Aorta (tissue), 5 donors: Measurements from ENCODE around the gene SLC29A3. TPM values are rescaled to one million over a fixed set of nuclear protein-coding genes. Genes with fewer than 3 reads are reported as not detected.

Experiments used
- ATAC-seq: fragments of 200-7000 bp; cut with Tn5 transposase; one replicate; pipeline ENCODE4 v1.9.1; 2022; ENCODE audit warnings: moderate library complexity; ENCODE audit not compliant: low FRiP score
- DNase-seq, 2 donors: peaks; one replicate each; pipeline ENCODE4 v3.0.0-alpha.2; 2020
- H3K27ac ChIP-seq, 2 donors: one replicate each; pipeline ENCODE4 v1.5.1; 2013; ENCODE audit warnings: low read length in 2 of 2, mild to moderate bottlenecking in 2 of 2, moderate library complexity in 2 of 2, control low read depth in 1 of 2, inconsistent platforms in 1 of 2, low read depth in 1 of 2
- H3K27me3 ChIP-seq, 2 donors: one replicate each; pipeline ENCODE4 v1.6.1; 2013; ENCODE audit warnings: control low read depth in 1 of 2, low read length in 1 of 2, mild to moderate bottlenecking in 1 of 2, moderate library complexity in 1 of 2; ENCODE audit not compliant: insufficient read depth in 2 of 2, control insufficient read depth in 1 of 2
- H3K36me3 ChIP-seq, 2 donors: one replicate each; pipeline ENCODE4 v1.6.1; 2013; ENCODE audit warnings: control low read depth in 1 of 2, low read length in 1 of 2, mild to moderate bottlenecking in 1 of 2; ENCODE audit not compliant: insufficient read depth in 2 of 2, control insufficient read depth in 1 of 2
- H3K4me1 ChIP-seq, 2 donors: one replicate each; pipeline ENCODE4 v1.6.1; 2013; ENCODE audit warnings: low read length in 2 of 2, control low read depth in 1 of 2, mild to moderate bottlenecking in 1 of 2, moderate library complexity in 1 of 2; ENCODE audit not compliant: insufficient read depth in 2 of 2, control insufficient read depth in 1 of 2
- H3K4me3 ChIP-seq, 2 donors: one replicate each; pipeline ENCODE4 v1.5.1; 2013; ENCODE audit warnings: low read length in 2 of 2, control low read depth in 1 of 2, mild to moderate bottlenecking in 1 of 2
- H3K9me3 ChIP-seq: one replicate; pipeline ENCODE4 v1.6.1; 2013; ENCODE audit warnings: mild to moderate bottlenecking, low read length; ENCODE audit not compliant: control insufficient read depth
- WGBS, 2 donors: extraction: QIAGEN DNeasy Blood & Tissue Kit; methylation state at CpG; one replicate each; pipeline ENCODE4 v1.1.7; 2013; 5-methylcytosine and 5-hydroxymethylcytosine counted together
- intact Hi-C, 2 donors: fragments of 100-400 bp; cut with DNase I; formaldehyde crosslinking; loops; one replicate each; pipeline versions ENCODE4 v1.14.2 to v1.15.0; 2022
- polyA plus RNA-seq, 2 donors: library from polyadenylated mRNA; stranded (reverse); fragments of 200-250 nt; gene quantifications; one replicate each; pipeline ENCODE4 v1.2.3, GENCODE V29; 2013
- total RNA-seq, 2 donors: library from RNA; stranded (reverse); fragmentation: NEBNext Ultra II Directional; extraction: Animal tissue kit (Norgen Biotek cat#: 25700); gene quantifications; one replicate each; pipeline ENCODE4 v1.2.1, GENCODE V29; 2021
- donor health status: healthy with polysubstance abuse.
- donor health status: Bipolar disorder and iron deficiency.
- donor health status: DM: no; HTN: no; CAD: no.
- donor health status: DM: no; HTN: no; CAD: no.
- donor health status: DM: yes; HTN: yes; CAD: no.

Gene SLC29A3
- total and polyA plus RNA-seq, 4 donors, result 2.4 to 8.8 (median 4.4) TPM

DNA sequence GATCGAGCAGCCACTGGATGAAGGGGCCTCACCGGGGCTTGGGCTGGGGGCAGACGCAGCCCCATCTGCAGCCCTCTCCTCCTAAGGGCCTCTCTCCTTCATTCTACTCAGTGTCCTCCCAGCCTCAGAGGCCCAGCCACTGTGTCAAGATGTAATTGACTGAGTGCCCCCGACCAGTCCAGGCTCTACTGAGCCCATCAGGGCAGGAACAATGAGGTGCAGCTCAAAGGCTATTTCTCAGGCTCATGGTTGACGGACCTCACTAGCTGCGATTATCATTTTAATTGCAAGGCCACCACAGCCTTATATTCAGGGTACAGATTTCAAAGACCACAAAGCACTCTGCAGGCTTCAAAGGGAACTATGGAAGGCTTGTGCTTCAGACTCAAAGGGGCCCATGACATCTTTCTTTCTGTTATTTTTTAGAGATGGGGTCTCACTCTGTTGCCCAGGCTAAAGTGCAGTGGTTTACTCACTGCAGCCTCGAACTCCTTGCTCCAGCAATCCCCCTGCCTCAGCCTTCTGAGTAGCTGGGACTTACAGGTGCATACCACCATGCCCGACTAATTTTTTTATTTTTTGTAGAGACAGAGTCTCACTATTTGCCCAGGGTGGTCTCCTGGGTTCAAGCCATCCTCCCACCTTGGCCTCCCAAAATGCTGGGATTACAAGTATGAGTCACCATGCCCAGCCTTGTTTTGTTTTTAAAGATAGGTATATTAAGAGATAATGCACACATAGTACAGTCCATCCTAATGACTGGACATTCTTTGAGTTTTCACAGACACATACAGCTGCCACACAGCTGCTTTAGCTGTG, 23.7 kb downstream of the SLC29A3 start:
- Histone ChIP-seq H3K9me3 (no peaks in the 10 kb centered on the region), H3K36me3 (no peaks in the 10 kb centered on the region), H3K4me1 (no peaks in the 10 kb centered on the region), H3K4me3 (no peak overlapping the region), H3K27ac (no peak overlapping the region), H3K27me3 (no peaks in the 10 kb centered on the region)
- intact Hi-C loops, result no loop called here
- WGBS, 2 donors, result 92 to 97% methylated on average over 8 of the region's 8 CpGs
- DNase-seq, result no peak
- no peak for ATAC-seq

GRCh38 chr10:71343392-71343773, 24.3 kb downstream of the SLC29A3 start:
- Histone ChIP-seq H3K9me3 (no peaks in the 10 kb centered on the region), H3K27me3 (no peaks in the 10 kb centered on the region), H3K27ac (no peak overlapping the region), H3K4me3 (no peak overlapping the region), H3K36me3 (no peaks in the 10 kb centered on the region), H3K4me1 (no peaks in the 10 kb centered on the region)
- peak in 1 of 2 donors; percentile 65 for DNase-seq
- intact Hi-C loops, result no loop called here
- ATAC-seq, result no peak
- 94 to 95% methylated on average over 5 of the region's 5 CpGs for WGBS, 2 donors

DNA sequence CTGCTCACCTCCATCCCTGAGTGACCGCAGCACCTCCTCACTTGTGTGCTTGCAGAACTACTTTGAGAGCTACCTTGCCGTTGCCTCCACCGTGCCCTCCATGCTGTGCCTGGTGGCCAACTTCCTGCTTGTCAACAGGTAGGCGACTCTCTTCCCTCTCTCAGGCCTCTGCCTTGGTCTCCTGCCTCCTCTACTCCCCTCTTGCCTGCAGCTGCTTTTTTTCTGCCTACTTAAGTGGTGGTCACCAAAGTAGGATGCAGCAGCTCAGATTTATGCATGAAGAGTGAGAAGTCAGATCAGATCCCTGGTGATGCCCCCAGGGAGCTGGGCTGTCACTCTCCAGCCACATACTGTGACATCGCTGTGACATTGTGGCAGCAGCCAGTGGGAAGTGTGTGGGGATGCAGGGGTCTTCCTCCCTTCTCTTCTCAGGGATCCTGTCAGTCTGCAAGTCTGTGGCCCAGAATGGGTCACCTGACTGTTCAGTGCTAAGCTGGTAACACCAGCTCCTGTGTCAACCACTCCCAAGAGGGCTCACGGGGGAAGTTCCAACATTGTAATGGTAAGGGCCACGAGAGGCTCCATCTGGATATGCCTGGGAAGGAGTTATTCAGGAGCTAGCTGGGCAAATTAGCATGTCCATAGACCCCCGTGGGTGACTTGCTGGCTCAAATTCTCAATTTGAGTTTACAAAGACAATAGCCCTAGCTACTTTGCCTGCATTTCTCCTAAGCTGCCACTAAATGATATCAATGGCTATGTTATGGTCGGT, 25.3 kb downstream of the SLC29A3 start:
- DNase-seq (no peak), ATAC-seq (no peak)
- Histone ChIP-seq H3K9me3 (no peaks in the 10 kb centered on the region), H3K27me3 (no peaks in the 10 kb centered on the region), H3K36me3 (no peaks in the 10 kb centered on the region), H3K4me1 (no peaks in the 10 kb centered on the region), H3K27ac (no peak overlapping the region), H3K4me3 (no peak overlapping the region)
- intact Hi-C loops, result no loop called here
- WGBS, 2 donors, result 88% methylated on average over 9 of the region's 9 CpGs

- Histone ChIP-seq H3K36me3 (no peaks in the 10 kb centered on the region), H3K27me3 (no peaks in the 10 kb centered on the region), H3K27ac (no peak overlapping the region), H3K9me3 (no peaks in the 10 kb centered on the region), H3K4me3 (no peak overlapping the region), H3K4me1 (no peaks in the 10 kb centered on the region)
- ATAC-seq (no peak), DNase-seq (no peak)
- 79 to 80% methylated on average over 3 of the region's 3 CpGs for WGBS, 2 donors
- intact Hi-C loops, result no loop called here
Measured at GRCh38 chr10:71344993-71345480, 26.0 kb downstream of the SLC29A3 start.

GRCh38 chr10:71345694-71346093, 26.6 kb downstream of the SLC29A3 start:
- WGBS, 2 donors, result 81 to 85% methylated on average over 10 of the region's 10 CpGs
- ATAC-seq, result no peak
- no peak overlapping the region for H3K27ac ChIP-seq
- H3K36me3 ChIP-seq, result no peaks in the 10 kb centered on the region
- DNase-seq, result no peak
- intact Hi-C loops, result no loop called here
- no peak overlapping the region for H3K4me3 ChIP-seq
- H3K4me1 ChIP-seq, result no peaks in the 10 kb centered on the region
- H3K9me3 ChIP-seq, result no peaks in the 10 kb centered on the region
- H3K27me3 ChIP-seq, result no peaks in the 10 kb centered on the region

DNA sequence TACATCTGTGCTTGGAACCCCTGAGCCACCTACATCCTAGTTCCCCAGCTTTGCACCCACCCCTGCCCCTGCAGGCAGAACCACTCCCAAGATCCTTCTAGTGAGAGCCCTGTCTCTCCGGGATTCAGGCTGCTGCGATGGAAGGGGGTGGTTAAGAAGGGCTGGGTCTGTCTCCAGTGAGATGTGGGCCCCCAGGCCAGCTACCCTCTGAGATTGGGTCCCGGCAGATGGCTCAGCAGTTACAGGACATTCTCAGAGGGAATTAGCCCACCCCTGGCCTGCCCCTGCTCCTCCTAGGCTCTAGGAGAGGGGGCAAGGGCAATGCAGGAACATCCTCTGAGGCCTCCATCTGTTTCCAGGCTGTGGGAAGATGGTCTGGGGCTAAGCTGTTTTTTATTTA, 27.7 kb downstream of the SLC29A3 start:
- H3K4me1 ChIP-seq, result no peaks in the 10 kb centered on the region
- H3K36me3 ChIP-seq, result no peaks in the 10 kb centered on the region
- 52 to 78% methylated on average over 3 of the region's 3 CpGs for WGBS, 2 donors
- no peaks in the 10 kb centered on the region for H3K9me3 ChIP-seq
- no peaks in the 10 kb centered on the region for H3K27me3 ChIP-seq
- DNase-seq (no peak), ATAC-seq (no peak)
- H3K27ac ChIP-seq, result no peak overlapping the region
- intact Hi-C loops, result no loop called here
- no peak overlapping the region for H3K4me3 ChIP-seq

DNA sequence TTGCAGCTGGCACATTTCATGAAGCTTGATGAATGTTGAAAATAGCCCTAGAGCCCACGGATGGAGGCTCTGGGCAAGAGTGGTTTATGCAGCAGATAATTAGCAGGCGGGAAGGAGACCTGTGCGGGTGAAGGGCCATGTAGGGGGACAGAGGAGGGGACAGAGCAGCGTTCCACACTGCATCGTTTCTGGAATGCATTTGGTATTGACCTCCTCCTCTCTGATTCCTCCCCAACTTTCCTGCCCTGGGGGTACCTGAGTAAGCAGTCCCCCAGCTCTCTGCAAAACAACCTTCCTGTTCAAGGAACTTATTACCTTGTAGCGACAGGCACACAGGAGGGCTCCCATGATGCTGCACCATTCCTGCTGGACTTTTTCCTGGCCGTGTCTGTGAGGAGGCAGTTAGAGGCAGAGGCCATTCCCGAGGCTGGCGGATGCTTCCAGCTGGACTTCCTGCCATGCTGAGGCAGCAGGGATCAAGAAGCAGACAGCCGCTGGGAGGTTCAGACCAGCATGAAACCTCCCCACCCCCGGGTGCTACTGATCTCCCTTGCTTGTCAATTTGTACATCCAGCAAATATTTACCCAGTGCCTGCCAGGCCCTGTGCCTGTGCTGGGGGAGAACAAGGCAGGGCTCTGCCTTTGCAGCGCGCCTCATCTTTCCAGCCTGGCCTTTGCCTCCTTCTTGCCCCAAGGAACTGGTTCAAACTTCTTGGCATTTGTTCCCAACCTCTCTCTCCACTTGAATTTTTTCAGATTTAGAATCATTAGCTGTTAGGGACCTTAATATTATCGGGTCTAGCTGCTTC, 28.7 kb downstream of the SLC29A3 start:
- no peaks in the 10 kb centered on the region for H3K27me3 ChIP-seq
- H3K27ac ChIP-seq, result no peak overlapping the region
- H3K36me3 ChIP-seq, result no peaks in the 10 kb centered on the region
- ATAC-seq, result no peak
- intact Hi-C loops, result no loop called here
- H3K4me3 ChIP-seq, result no peak overlapping the region
- H3K9me3 ChIP-seq, result no peaks in the 10 kb centered on the region
- no peaks in the 10 kb centered on the region for H3K4me1 ChIP-seq
- 74 to 81% methylated on average over 14 of the region's 14 CpGs for WGBS, 2 donors
- no peak for DNase-seq

GRCh38 chr10:71348850-71349249, 29.8 kb downstream of the SLC29A3 start:
- H3K4me3 ChIP-seq, result no peak overlapping the region
- ATAC-seq (no peak), DNase-seq (no peak)
- H3K9me3 ChIP-seq, result no peaks in the 10 kb centered on the region
- intact Hi-C loops, result no loop called here
- 100% methylated on average over 1 of the region's 1 CpG for WGBS, 2 donors
- H3K27me3 ChIP-seq, result no peaks in the 10 kb centered on the region
- no peaks in the 10 kb centered on the region for H3K4me1 ChIP-seq
- H3K36me3 ChIP-seq, result no peaks in the 10 kb centered on the region
- H3K27ac ChIP-seq, result no peak overlapping the region
